HG03175 (cell line): ENCODE measurements around the gene JARID2.
"Not testable (repeated sequence)": the region's sequence is repeated elsewhere in the genome, so short reads cannot be mapped to it uniquely, and the experiment has no call there.

ENCODE experiments used
- ATAC-seq: cut with Tn5 transposase; IDR thresholded peaks from one replicate; pipeline ENCODE4 v1.9.1; 2021; ENCODE audit warnings: mild to moderate bottlenecking, moderate library complexity; ENCODE audit not compliant: unreplicated experiment

The JARID2 gene

DNA sequence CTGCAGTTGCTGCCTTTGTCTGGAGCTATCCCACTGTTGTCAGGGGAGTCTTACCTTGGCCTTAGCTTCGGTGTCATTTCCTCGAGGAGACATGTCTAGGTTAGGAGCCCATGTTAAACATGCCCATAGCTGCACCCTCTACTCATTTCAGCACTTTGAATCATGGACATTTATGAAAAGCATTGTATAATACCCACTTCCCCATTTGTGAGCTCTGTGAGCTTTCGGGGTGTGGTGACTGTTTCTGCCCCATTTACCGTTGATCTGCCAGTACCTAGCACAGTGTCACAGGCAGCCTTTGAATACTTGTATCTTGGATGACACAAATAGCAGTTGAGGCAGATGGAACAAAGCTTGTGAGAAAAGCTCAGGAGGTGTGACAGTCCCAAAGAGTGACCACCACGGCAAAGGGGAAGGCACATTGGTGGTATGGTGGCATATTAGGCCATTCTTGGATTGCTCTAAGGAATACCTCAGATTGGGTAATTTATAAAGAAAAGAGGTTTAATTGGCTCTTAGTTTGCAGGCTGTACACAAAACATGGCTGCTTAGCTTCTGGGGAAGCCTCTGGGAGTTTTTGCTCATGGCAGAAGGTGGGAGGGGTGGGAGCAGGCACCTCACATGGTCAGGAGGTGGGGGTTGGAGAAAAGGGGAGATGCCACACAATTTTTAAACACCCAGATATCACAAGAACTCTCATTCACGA, 42.0 kb downstream of the JARID2 start:
- ATAC-seq: peak; percentile 98

- no peak for ATAC-seq
Measured at GRCh38 chr6:15288856-15289255, 43.0 kb downstream of the JARID2 start.

DNA sequence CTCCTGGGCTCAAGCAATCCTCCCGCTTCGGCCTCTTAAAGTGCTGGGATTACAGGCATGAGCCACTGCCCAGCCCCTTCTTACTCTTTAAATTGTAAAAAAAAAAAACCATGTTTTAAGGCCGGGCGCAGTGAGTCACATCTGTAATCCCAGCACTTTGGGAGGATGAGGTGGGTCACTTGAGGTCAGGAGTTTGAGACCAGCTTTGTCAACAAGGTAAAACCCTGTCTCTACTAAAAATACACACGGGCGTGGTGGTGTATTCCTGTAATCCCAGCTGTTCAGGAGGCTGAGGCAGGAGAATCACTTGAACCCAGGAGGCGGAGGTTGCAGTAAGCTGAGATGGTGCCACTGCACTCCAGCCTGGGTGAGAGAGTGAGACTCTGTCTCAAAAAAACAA, 43.6 kb downstream of the JARID2 start:
- not testable (repeated sequence) for ATAC-seq

GRCh38 chr6:15290067-15290680, 44.3 kb downstream of the JARID2 start:
- ATAC-seq: no peak

DNA sequence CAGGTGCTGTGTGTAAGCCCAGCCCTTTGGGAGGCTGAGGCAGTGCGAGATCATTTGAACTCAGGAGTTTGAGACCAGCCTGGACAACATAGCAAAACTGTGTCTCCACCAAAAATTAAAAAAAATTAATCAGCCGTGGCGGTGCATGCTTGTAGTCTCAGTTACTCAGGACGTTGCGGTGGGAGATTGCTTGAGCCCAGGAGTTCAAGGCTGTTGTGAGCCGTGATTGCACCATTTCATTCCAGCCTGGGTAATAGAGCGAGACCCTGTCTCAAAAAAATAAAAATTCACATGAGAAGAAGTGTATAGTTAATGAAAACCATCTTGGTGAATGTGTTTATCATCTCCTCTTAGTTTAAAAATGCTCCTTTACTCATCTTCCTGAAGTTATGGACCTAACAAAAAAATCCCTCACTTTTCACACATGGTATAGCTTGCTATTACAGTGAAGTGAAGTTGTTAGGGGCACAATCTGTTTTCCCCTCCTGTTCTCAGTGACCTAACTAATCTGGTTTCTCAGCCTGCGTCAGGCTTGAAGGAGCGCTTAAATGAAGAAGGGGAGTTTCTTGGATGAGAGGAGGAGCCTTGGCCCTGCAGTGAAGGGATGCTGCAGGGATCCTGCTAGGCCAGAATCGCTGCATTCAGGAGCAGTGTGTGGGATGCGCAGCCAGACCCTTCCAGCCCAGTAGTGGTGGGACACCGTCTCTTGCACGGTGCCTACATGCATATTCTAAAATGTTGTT, 45.3 kb downstream of the JARID2 start:
- no peak for ATAC-seq

DNA sequence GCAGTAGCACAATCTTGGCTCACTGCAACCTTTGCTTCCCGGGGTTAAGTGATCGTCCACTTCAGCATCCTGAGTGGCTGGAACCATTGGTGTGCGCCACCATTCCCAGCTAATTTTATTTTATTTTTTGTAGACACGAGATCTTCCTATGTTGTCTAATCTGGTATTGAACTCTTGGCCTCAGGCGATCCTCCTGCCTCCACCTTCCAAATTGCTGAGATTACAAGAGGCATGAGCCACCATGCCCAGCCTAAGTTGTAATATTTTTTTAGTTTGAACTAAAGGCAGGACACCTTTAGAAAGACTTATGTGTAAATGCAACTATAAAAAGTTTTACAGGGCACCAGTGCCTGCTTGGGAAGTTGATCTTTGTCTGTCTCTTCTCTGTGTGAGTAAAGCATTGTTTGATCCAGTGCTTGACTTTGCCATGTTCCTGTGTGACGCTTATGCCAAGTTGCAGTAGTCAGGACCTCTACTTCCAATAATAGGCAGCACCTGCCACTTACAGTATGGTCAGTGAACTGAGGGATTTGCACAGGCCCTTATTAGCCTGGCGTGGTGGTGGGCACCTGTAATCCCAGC, 46.9 kb downstream of the JARID2 start:
- no peak for ATAC-seq

DNA sequence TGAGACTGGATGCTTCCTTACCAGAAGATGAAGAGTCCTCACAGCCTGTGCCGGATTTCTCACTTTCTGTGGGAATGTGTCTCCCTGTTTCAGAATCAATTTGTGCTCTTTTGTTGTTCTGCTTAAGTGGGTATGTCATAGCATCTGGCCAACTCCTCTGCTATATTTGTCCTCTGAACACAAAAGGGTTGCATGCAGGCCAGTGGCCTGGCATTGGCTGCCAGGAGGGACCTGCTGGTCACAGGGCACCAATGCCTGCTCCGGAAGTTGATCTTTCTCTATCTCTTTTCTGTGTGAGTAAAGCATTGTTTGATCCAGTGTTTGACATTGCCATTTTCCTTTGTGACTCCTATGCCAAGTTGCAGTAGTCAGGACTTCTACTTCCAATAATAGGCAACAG, 47.8 kb downstream of the JARID2 start:
- no peak for ATAC-seq

DNA sequence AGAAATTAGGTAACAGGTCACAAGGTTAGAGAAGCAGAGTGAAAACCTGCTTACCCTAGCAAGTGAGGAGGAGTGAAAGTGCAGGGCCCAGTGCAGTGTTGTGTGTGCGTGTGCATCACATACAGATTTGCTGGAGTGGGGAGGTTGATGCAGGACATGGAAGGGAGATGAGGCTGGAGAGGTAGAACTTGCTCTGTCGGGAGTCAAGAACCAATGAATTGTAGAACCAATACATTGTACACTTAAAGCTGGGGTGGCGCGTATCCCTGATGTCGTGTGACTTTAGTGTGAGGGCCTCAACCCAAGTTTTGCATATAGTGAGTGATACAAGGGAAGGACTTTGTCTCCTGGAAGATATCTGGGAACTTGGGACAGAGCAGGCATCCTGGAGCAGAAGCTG, 48.6 kb downstream of the JARID2 start:
- no peak for ATAC-seq

DNA sequence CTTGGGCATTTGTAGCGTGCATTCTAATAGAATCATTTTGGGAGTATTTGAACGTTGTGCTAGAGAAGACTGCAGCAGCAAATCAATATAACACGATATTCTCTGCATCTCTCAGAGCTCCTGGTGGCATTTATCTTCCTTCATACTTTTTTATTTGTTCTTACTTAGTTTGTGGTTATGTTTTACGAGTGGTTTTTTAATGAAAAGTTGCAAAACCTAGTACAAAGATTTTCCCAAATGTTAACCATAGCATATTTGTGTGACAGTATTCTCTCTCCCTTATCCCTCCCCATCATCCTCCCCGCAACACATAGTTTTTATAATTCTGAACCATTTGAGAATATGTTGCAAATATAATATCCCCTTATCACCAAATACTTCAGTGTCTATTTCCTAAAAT, 50.4 kb downstream of the JARID2 start:
- no peak for ATAC-seq

DNA sequence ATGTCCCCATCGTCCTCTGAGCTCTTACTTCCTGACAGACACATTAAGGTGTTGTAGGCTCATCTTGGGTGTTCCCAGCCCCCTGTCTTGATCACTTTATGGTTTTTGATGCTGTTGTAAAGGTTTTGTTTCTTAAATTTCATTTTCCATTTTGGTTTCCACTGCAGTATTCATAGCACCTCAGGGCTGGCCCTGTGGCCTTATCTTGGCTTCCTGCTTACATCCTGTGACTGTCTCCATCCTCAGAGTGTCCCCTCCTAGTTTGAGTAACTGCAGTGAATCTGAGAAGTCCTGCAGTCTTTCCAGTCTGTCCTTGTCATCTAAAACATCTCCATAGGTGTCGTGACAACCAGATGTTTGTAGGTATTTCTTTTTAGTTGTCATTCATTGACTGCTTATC, 50.9 kb downstream of the JARID2 start:
- peak; percentile 33 for ATAC-seq

- not testable (repeated sequence) for ATAC-seq
Measured at GRCh38 chr6:15297167-15297566, 51.3 kb downstream of the JARID2 start.

GRCh38 chr6:15297895-15298590, 52.2 kb downstream of the JARID2 start:
- no peak for ATAC-seq

DNA sequence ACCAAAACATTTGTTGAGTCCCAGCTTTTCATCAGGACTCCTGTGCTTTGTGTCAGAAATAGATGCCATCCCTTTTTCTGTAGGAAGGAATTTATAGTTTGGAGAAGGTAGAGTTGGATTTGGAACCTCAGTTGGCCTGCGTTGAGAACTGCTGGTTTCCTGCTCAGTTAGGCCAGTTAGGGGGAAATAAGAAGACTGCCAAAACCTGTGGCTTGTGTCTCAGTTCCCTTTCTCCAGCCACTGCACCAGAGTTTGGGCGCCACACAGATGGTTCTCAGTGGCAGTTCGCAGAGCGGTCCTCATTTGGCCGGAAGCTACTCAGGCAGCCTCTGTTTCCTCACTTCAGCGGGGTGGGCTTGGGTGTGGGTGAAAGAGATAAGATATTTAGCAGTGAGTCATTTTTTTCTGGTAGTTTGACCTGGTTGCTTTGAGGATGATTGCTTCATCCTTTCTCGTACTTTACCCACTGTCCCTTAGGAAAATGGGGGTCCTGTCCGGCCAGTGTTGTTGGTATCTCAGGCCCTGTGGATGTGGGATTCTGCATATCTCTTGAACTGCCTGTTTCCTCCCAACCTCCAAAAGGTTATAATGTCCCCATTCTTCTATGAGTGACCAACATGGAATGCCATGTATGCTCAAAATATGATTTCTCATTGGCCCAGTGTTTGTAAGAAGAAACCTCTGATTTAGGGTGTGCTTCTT, 53.7 kb downstream of the JARID2 start:
- peak; percentile 85 for ATAC-seq

- ATAC-seq: peak; percentile 35
Measured at GRCh38 chr6:15301179-15302006, 55.5 kb downstream of the JARID2 start.

- ATAC-seq: no peak
Measured at GRCh38 chr6:15303162-15303919, 57.5 kb downstream of the JARID2 start.

DNA sequence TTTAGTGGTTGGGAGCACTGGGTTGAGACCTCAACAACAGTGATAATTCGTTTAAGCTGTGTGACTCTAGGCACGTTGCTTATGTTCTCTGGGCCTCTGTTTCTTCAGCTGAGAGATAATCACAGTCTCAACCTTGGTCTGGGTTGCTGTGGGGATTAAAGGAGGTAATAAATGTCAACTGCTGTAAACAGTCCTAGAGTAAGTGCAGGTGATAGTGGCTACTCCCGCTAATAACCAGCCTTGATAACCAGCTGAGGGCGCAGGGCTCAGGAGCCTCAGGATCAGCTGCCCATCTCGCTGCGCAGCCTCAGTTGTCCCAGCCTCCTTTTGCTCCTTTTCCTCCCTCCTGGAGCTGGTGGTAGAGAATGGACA, 58.0 kb downstream of the JARID2 start:
- no peak for ATAC-seq

GRCh38 chr6:15304337-15305042, 58.6 kb downstream of the JARID2 start:
- ATAC-seq: no peak

DNA sequence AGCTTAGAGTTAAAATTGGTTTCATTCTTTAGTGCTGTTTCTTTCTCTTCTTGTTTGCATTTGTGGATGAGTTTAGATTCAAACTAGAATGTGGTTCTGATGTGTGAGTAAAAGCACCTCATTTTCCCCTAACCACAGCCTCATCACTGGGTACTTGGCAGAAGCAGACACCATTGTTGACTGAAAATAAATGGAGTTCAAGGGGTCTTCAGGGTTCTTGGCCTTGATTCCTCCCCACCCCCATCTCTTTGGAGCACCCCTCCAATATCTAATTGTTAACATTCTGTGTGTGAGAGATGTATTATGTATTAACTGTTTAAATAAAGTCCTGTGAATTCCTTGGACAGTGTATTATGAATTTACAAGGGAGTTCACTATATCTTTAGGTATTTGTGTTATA, 59.6 kb downstream of the JARID2 start:
- ATAC-seq: no peak
